Gastrocnemius medialis (tissue), 4 donors: ENCODE measurements around the gene TBX15. TPM values are rescaled to one million over a fixed set of nuclear protein-coding genes. Genes with fewer than 3 reads are reported as not detected.

Experiments
- ATAC-seq, 2 donors: fragments of 150-250 bp; one replicate each; pipeline ENCODE4 v1.9.1; 2016
- DNase-seq, 2 donors: peaks; one replicate each; pipeline ENCODE4 v3.0.0-alpha.2; 2019
- H3K27ac ChIP-seq, 4 donors: fragments of 200-600 bp; sonication (generic); 1 replicate in 1 of 4; 2 replicates in 3 of 4; pipeline ENCODE4 v1.5.1; 2016 to 2018; ENCODE audit warnings: mild to moderate bottlenecking in 2 of 4, moderate library complexity in 1 of 4
- H3K27me3 ChIP-seq, 3 donors: fragments of 200-600 bp; sonication (generic) in 2 of 3; 1 replicate in 1 of 3; 2 replicates in 2 of 3; pipeline versions ENCODE4 v1.5.1 to v1.6.0; 2016 to 2019; ENCODE audit warnings: mild to moderate bottlenecking in 1 of 3, moderate library complexity in 1 of 3
- H3K36me3 ChIP-seq, 2 donors: fragments of 200-600 bp; sonication (generic) in 1 of 2; one replicate each; pipeline ENCODE4 v1.5.1; 2017 to 2018
- H3K4me1 ChIP-seq, 2 donors: fragments of 200-600 bp; sonication (generic) in 1 of 2; one replicate each; pipeline ENCODE4 v1.5.1; 2016 to 2017; ENCODE audit warnings: mild to moderate bottlenecking in 2 of 2
- H3K4me3 ChIP-seq, 4 donors: fragments of 200-600 bp; sonication (generic) in 3 of 4; 1 replicate in 1 of 4; 2 replicates in 3 of 4; pipeline ENCODE4 v1.5.1; 2016 to 2019; ENCODE audit warnings: mild to moderate bottlenecking in 2 of 4
- H3K9me3 ChIP-seq, 3 donors: fragments of 200-600 bp; sonication (generic) in 2 of 3; 1 replicate in 1 of 3; 2 replicates in 2 of 3; pipeline ENCODE4 v1.5.1; 2016 to 2019
- CTCF ChIP-seq, 5 experiments: fragments of 450-650 bp in 3 of 5; fragments of 200-600 bp in 2 of 5; sonication (generic) in 2 of 5; IDR thresholded peaks in 4 of 5; conservative IDR thresholded peaks in 1 of 5; 1 replicate in 4 of 5; 2 replicates in 1 of 5; pipeline ENCODE4 v1.5.1; 2016 to 2019; ENCODE audit warnings: antibody characterized with exemption in 5 of 5, mild to moderate bottlenecking in 3 of 5, moderate library complexity in 3 of 5
- POLR2A ChIP-seq, 2 donors: fragments of 450-650 bp; IDR thresholded peaks; one replicate each; pipeline ENCODE4 v1.6.1; 2017; ENCODE audit warnings: antibody characterized with exemption in 2 of 2, mild to moderate bottlenecking in 2 of 2, moderate library complexity in 2 of 2
- in situ Hi-C, 4 donors: fragments of 200-750 bp; cut with MboI; loops; one replicate each; pipeline versions ENCODE4 v1.15.0 to v1.8.0; 2017; ENCODE audit warnings: low sequenced_read_pairs in 4 of 4
- intact Hi-C: fragments of 100-400 bp; cut with DNase I; formaldehyde crosslinking; loops from one replicate; pipeline ENCODE4 v1.15.1; 2023; ENCODE audit warnings: low total_unique reads
- total RNA-seq, 4 donors: library from RNA; depleted of rRNA; stranded (reverse); fragments of >200 nt; gene quantifications; one replicate each; pipeline versions ENCODE4 v1.1.0 to v1.2.3, GENCODE V29; 2016

Gene TBX15
- total RNA-seq, 4 donors from 2014 or later = 91.4 to 275 (median 245) TPM

GRCh38 chr1:118985640-118986554, 2.2 kb downstream of the TBX15 start:
- DNase-seq (no peak), ATAC-seq (no peak)
- intact Hi-C loops (loop anchor here (2.0 to 5.0 kb wide), 6 partner anchors 25 to 1619 kb away; partner anchors contain the start of gene MAN1A2), in situ Hi-C loops (loop anchor here in 1 of 4 donors (5.0 kb wide), 2 partner anchors 49 to 694 kb away; no protein-coding TSS in a partner anchor)
- Histone ChIP-seq H3K4me3 (peak overlapping the region; percentile 77 to 87 (median 83)), H3K36me3 (no peaks in the 10 kb centered on the region), H3K9me3 (no peaks in the 10 kb centered on the region), H3K27ac (peak overlapping the region; percentile 85 to 96 (median 94)), H3K27me3 (no peaks in the 10 kb centered on the region), H3K4me1 (peaks cover 30 to 37% of the 10 kb centered on the region in 2 donors)
- TF ChIP-seq CTCF (IDR thresholded peaks at IDR 0.05 in 4 of 5, conservative IDR thresholded peaks at IDR 0.05 in 1 of 5) = no peak
- TF ChIP-seq POLR2A (IDR thresholded peaks at IDR 0.05) = no peak

GRCh38 chr1:118984722-118985639, 3.2 kb downstream of the TBX15 start:
- TF ChIP-seq CTCF (IDR thresholded peaks at IDR 0.05 in 4 of 5, conservative IDR thresholded peaks at IDR 0.05 in 1 of 5) (no peak), POLR2A (IDR thresholded peaks at IDR 0.05) (no peak)
- Histone ChIP-seq H3K4me3 (peak overlapping the region; percentile 77 to 87 (median 83)), H3K27me3 (no peaks in the 10 kb centered on the region), H3K9me3 (no peaks in the 10 kb centered on the region), H3K36me3 (no peaks in the 10 kb centered on the region), H3K4me1 (peaks cover 30 to 37% of the 10 kb centered on the region in 2 donors), H3K27ac (peak overlapping the region; percentile 85 to 96 (median 94))
- ATAC-seq = no peak
- DNase-seq = no peak
- in situ Hi-C loops (loop anchor here in 1 of 4 donors (5.0 kb wide), 2 partner anchors 48 to 693 kb away; no protein-coding TSS in a partner anchor), intact Hi-C loops (loop anchor here (5.0 kb wide), 4 partner anchors 88 to 1618 kb away; partner anchors contain the start of gene MAN1A2)

- H3K27me3 ChIP-seq = no peaks in the 10 kb centered on the region
- peak; percentile 34 to 59 for TF ChIP-seq POLR2A (IDR thresholded peaks at IDR 0.05)
- no peak for TF ChIP-seq CTCF (IDR thresholded peaks at IDR 0.05 in 4 of 5, conservative IDR thresholded peaks at IDR 0.05 in 1 of 5)
- no peaks in the 10 kb centered on the region for H3K9me3 ChIP-seq
- no peak for ATAC-seq
- H3K27ac ChIP-seq = peak overlapping the region; percentile 85 to 96 (median 94)
- H3K4me3 ChIP-seq = peak overlapping the region; percentile 77 to 87 (median 83)
- no peak for DNase-seq
- in situ Hi-C loops = no loop called here
- no peaks in the 10 kb centered on the region for H3K36me3 ChIP-seq
- H3K4me1 ChIP-seq = peaks cover 33 to 37% of the 10 kb centered on the region in 2 donors
- intact Hi-C loops = no loop called here
Observed at GRCh38 chr1:118984086-118984721, 3.9 kb downstream of the TBX15 start.

GRCh38 chr1:118983558-118984041, 4.5 kb downstream of the TBX15 start:
- Histone ChIP-seq H3K4me1 (peaks cover 39 to 43% of the 10 kb centered on the region in 2 donors), H3K27me3 (no peaks in the 10 kb centered on the region), H3K27ac (peak overlapping the region; percentile 85 to 96 (median 94)), H3K36me3 (no peaks in the 10 kb centered on the region), H3K9me3 (no peaks in the 10 kb centered on the region), H3K4me3 (peak overlapping the region; percentile 27 to 87 (median 83))
- TF ChIP-seq POLR2A (IDR thresholded peaks at IDR 0.05) (no peak), CTCF (IDR thresholded peaks at IDR 0.05 in 4 of 5, conservative IDR thresholded peaks at IDR 0.05 in 1 of 5) (no peak)
- intact Hi-C loops = no loop called here
- ATAC-seq (no peak), DNase-seq (no peak)
- in situ Hi-C loops = no loop called here
